ENCODE results near the gene APOOL. TPM values are rescaled to one million over a fixed set of nuclear protein-coding genes. Genes with fewer than 3 reads are reported as not detected.

Gene APOOL
- polyA plus RNA-seq, 3 donors = 3.9 to 6.6 (median 5.7) TPM

Other genes with a start within 250 kb of the APOOL start
- not detected for gene SATL1, start 239.9 kb downstream of the APOOL start, polyA plus RNA-seq
- 1 to 10 TPM in 2 of 3 donors, under 1 TPM in 1; 0.68 to 2.1 (median 1.1) TPM for gene ZNF711, start 240.1 kb downstream of the APOOL start, polyA plus RNA-seq